ENCODE data around the gene TRAPPC12. TPM values are rescaled to one million over a fixed set of nuclear protein-coding genes. Genes with fewer than 3 reads are reported as not detected.
"Not testable (repeated sequence)": the region's sequence is repeated elsewhere in the genome, so short reads cannot be mapped to it uniquely, and the experiment has no call there.

The TRAPPC12 gene
- polyA plus RNA-seq, 12 donors: 55.0 to 94.5 (median 63.4) TPM; not detected in 1

DNA sequence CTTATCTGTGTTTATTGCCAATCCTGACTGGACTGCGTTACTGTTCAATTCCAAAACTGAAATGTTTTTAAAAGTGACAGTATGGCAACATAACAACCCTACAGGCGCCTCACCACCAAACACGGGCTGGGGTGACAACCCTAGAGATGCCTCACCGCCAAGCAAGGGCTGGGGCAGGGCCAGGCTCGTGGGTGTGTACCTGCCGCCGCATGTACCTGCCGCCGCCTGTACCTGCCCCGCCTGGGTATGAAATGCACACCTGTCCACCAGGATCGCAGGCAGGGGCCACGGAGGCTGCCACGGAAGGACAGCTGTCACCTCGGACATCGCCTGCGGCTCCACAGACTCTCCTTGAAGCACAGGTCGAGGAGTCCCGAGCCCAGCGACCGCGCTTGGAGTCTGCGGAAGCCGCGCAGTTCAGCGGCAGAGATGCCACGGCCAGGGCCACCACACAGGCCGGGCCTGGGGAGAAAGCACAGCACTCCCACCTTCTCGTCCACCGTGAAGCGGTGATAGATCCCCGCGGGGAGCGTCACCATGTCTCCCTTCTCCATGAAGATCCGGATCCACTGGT is 120.9 kb downstream of the TRAPPC12 start:
- DNase-seq: no peak

GRCh38 chr2:3503046-3503445 is 123.6 kb downstream of the TRAPPC12 start:
- DNase-seq: no peak

GRCh38 chr2:3503483-3503882 is 124.0 kb downstream of the TRAPPC12 start:
- DNase-seq: no peak

DNA sequence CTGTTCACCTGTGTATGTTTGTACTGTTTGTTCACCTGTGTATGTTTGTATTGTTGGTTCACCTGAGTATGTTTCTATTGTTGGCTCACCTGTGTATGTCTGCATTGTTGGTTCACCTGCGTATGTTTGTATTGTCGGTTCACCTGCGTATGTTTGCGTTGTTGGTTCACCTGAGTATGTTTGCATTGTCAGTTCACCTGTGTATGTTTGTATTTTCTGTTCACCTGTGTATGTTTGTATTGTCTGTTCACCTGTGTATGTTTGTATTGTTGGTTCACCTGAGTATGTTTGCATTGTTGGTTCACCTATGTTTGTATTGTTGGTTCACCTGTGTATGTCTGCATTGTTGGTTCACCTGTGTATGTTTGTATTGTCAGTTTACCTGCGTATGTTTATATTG is 125.2 kb downstream of the TRAPPC12 start:
- DNase-seq: no peak

DNA sequence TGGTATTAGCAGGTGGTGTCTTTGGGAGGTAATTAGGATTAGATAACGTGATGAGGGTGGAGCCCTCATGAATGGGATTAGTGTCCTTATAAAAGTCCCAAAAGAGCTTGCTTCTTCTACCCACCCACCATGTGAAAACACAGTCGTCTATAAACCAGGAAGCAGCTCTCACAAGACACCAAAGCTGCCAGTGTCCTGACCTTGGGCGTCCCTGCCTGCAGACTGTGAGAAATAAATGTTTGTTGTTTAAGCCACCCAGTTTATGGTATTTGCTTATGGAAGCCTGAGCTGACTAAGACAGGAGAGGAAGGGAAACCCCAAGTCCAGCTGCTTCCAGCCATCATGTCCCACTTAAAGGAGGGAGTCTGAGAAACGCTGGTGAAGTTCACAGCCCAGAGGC is 126.3 kb downstream of the TRAPPC12 start:
- DNase-seq: no peak

GRCh38 chr2:3512086-3512485 is 132.6 kb downstream of the TRAPPC12 start:
- DNase-seq: no peak

- no peak for DNase-seq
Observed at GRCh38 chr2:3513026-3513810, 133.7 kb downstream of the TRAPPC12 start.

GRCh38 chr2:3515438-3515837 is 135.9 kb downstream of the TRAPPC12 start:
- not testable (repeated sequence) for DNase-seq

- DNase-seq: no peak
Observed at GRCh38 chr2:3516831-3517230, 137.3 kb downstream of the TRAPPC12 start.

- DNase-seq: no peak
Observed at GRCh38 chr2:3517948-3518495, 138.5 kb downstream of the TRAPPC12 start.

DNA sequence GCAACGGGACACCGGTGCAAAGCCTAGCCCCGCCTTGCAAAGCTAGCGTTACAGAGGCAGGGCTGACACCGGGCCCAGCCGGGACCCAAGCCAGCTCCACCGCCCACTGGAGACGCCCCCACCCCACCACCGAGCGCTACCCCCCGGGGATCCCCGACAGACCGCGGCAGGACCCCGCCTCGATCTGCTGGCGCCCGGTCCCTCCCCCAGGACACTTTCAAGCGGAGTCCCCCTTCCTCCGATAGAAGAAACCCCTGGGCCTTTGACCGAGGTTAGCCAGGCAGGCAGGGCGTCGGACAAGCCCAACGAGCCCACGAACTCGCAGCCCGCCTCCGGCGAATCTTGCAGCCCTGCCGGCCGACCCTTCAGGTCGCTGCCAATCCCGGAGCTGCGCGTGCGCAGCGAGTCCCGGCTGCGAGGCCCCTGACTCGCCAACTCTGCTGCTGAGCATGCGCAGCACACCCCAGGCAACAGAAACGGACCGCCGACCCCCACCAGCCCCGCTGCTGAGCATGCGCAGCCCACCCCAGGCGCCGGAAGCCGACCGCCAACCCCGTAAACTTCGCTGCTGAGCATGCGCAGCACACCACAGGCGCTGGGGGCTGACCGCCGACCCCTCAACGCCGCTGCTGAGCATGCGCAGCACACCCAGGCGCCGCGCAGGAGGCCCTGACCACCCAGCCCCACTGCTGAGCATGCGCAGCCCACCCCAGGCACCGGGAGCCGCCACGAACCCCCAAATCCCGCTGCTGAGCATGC is 139.2 kb downstream of the TRAPPC12 start:
- DNase-seq: peak; percentile 100

- DNase-seq: peak; percentile 80
Observed at GRCh38 chr2:3519255-3520205, 140.0 kb downstream of the TRAPPC12 start, which contains the start of gene ADI1. TSS of gene ADI1 (minus strand) at chr2:3519531. CDS start at chr2:3519487, 44 bp downstream.

- DNase-seq: no peak
Observed at GRCh38 chr2:3520591-3520990, 141.1 kb downstream of the TRAPPC12 start.

DNA sequence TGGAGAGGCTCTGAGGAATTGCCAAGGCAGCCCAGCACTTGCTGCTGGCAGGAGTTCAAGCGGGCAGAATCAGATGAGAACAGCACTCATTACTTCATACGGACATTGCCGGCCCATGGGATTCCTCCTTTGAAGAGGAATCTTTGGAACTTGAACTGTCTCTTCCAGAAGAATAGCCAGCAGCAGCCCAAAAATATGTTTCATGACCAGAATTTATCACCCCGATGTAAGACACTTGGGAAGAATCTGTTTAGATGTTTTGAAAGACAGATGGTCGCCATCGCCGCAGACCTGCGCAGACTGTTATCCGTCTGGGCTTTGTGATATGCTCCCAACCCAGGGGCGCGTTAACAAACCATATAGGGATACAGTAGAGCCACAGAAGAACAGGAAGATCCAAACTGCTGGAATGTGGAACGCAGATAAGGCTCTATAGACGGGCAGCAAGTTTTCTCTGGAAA is 143.5 kb downstream of the TRAPPC12 start:
- no peak for DNase-seq

- DNase-seq: no peak
Observed at GRCh38 chr2:3523551-3524041, 144.1 kb downstream of the TRAPPC12 start.

DNA sequence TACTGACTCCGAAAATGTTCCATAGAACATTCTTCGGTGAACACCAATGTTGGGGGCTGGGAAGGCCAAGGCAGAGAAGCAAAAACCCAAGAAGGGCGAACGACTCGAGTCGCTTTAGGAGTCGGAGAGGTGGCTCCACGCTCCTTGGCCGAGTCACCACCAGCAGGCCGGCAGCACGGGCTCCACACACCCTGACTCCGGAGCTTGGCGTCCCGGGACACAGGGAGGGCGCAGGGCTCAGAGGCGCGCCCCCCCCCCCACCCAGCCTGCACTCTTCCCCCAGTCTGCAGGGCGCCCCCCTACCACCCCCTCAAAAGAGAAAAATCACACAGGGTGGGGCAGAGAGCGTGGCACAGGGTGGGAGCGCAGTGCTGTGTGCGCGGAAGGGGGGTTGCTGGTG is 147.4 kb downstream of the TRAPPC12 start:
- DNase-seq: no peak

GRCh38 chr2:3527886-3528785 is 148.6 kb downstream of the TRAPPC12 start:
- no peak for DNase-seq
